UCSD-AML1 (cell line): ENCODE data around the gene CRYBA1.
A peak's percentile ranks its signal among the peaks of the same experiment; 100 is the strongest.
"Not testable (repeated sequence)": the region's sequence is repeated elsewhere in the genome, so short reads cannot be mapped to it uniquely, and the experiment has no call there.

Source experiments
- DNase-seq: peaks from one replicate; lab custom pipeline; 2025; ENCODE audit not compliant: unreplicated experiment; lab: John Stamatoyannopoulos, UW

CRYBA1 gene

GRCh38 chr17:29246628-29247027, at the start of gene CRYBA1:
Gene CRYBA1 (plus strand): TSS chr17:29246859. CDS start chr17:29246864, 5 bp downstream.
- no peak for DNase-seq

- DNase-seq: no peak
Observed at GRCh38 chr17:29197516-29198272, 49.0 kb upstream of the CRYBA1 start.

GRCh38 chr17:29204068-29204804, 42.4 kb upstream of the CRYBA1 start:
- not testable (repeated sequence) for DNase-seq

DNA sequence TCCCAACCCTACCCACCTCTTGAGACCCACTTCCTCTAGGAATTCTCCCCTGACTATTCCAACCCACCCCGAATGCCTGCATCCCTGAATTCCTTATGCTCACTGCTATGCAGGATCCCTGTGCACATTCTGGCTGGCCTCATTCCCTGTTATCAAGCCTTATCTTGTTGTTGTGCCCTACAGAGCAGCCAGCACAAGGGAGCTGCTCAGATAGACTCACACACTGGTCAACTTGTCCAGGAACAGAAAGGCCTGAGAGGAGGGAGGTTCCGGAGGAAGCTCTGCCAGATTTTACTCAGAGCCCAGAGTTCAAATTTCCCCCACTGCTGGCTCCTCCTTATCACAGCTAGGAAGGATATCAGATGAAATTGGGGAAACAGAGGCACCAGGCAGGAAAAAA, 41.6 kb upstream of the CRYBA1 start:
- DNase-seq: no peak

DNA sequence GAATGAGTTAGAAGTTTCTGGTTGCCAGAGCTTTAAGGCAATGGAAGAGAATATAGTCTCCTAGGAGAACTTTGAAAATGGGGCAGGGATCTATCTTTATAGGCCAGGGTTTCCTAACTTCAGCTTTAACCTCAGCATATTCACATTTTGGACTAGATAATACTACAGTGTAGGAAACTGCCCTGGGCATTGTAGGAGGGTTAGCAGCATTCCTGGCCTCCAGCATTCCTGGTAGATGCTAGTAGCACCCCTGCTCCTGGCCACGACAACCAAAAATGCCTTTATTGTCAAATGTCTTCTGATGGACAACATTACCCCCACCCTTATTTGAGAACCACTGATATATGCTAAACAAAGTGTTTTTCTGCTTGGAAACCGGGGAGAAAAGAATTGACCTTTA, 38.7 kb upstream of the CRYBA1 start:
- no peak for DNase-seq

- DNase-seq: no peak
Observed at GRCh38 chr17:29209073-29209472, 37.6 kb upstream of the CRYBA1 start.

DNA sequence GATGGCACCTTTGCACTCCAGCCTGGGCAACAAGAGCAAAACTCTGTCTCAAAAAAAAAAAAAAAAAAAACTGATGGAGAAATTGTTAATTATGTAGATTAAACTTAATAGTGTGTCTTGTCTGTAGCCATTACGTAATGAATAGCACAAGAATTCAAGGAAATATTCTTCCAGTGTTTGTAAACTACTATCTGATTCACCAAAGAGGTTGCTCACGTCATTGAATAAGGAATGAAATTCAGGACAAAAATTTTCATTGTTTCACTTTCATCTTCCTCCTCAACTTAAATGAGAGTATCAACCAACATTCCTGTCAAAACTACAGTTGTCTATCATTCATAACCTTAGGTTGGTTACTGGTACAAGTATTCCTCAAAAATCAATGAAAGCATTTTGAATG, 35.8 kb upstream of the CRYBA1 start:
- no peak for DNase-seq

- no peak for DNase-seq
Observed at GRCh38 chr17:29212094-29212631, 34.5 kb upstream of the CRYBA1 start.

DNA sequence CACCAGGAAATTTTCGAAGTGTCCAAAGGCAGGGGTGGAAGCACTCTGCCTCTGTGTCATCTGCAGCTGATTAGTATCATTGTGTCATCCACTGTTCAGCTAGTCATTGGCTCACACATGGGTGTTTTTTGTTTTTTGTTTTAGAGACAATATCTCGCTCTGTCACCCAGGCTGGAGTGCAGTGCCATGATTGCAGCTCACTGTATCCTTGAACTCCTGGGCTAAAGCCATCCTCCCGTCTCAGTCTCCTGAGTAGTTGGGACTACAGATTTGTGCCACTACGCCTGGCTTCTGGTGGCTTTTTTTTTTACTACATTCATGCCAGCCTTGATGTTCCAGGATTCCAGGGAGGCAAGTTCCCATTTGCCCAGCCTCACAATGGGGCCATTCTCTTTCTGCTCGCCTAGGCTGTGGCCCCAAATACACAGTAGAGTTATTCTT, 34.0 kb upstream of the CRYBA1 start:
- DNase-seq: no peak

DNA sequence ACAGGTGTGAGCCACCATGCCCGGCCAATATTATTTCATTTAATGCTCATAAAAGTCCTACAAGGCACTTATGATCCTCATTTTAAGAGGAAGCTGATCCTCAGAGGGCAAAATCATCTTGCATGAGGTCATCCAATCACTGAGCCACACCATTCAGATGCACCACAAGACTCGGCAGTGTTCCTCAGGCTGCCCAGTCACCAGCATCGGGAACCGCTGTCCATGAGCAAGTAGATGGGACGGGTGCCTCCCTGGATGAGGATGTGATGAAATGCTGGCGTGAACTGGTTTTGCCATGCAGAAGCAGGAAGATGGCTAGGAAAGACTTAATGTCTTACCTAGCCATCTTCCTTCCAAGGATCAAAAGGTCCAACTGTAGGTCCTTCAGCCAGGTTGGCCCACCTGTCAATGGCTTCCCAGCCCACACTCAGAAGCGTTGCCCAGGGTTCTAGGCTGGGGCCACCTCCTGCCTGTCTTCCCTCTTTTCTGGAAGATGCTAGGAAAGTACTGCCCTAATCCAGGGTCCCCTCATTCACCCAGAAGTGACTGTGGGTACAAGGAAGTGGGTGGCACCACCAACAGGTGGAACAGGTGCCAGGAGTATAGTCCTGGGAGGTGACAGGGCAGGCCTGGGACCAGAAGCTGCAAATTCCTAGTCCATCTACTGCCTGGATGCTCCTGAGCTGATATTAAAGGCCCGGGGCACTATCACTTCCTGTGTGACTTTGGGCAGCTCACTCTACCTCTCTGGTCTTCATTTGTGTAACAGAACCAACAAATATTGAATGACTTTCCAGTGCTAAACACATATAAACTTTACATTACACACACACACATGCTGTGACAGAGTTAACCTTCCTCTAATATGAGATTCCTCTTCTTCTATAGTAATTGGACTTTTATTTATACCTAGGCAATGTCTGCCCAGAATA, 32.2 kb upstream of the CRYBA1 start:
- DNase-seq: no peak

DNA sequence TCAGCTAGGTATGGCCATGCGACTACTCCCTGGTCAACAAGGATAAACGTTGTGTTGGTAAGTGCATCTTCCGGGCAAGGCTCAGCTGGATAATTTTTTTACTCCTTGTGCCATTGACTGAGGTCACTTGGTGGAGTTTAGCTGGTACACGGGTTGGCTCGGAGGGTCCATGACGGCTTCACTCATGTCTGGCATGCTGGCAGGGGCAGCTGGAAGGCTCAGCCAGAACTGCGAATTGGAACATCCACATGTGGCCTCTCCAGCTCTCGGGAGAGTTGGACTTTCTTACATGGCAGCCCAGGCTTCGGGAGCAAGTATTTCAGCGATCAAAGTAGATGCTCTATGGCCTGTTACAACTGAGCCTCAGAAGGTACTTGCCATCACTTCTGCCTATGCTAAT, 31.5 kb upstream of the CRYBA1 start:
- no peak for DNase-seq

DNA sequence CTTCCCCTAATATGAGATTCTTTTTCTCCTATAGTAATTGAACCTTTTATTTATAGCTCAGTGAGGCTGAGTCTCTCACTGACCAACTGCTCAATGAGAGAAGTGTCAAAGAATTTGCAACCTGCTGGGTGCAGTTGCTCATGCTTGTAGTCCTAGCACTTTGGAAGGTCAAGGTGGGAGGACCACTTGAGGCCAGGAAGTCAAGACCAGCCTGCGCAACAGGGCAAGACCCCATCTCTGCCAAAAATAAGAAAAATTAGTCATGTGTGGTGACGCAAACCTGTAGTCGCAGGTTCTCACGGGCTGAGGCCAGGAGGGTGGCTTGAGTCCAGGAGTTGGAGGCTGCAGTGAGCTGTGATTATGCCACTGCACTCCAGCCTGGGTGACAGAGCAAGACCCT, 30.9 kb upstream of the CRYBA1 start:
- no peak for DNase-seq

GRCh38 chr17:29216181-29216580, 30.5 kb upstream of the CRYBA1 start:
- no peak for DNase-seq

GRCh38 chr17:29216856-29217255, 29.8 kb upstream of the CRYBA1 start:
- DNase-seq: no peak

DNA sequence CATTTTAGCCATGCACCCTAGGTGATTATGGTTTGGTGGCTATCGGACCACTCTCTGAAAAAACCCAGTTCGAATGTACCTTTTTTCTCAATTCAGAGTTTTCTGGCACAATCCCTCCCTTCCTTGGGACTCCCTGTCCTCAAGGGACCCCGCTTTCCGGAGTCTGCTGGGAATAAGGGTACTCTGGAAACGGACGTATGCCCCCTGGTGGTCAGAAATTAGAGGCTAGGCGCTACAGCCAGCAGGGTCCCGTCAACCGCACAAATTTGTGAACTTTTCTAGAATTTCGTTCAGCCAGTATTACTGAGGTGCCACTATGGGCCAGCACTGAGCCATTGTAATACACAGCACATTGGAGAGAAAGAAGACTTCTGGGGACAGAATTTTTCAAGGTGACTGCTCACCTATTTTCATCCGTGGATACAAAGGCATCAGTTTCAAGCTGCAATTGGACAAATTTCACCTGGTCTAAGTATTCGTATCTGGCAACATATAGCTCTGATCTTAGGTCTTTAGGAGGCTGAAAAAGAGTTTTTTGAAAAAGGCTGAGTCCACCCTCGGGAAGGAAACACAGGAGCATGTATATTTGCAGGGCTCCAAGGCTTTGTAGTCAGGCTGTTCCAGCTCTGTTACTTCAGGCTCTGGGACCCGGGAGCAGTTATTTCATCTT, 27.1 kb upstream of the CRYBA1 start:
- DNase-seq: peak; percentile 70

- not testable (repeated sequence) for DNase-seq
Observed at GRCh38 chr17:29221338-29221737, 25.3 kb upstream of the CRYBA1 start.

DNA sequence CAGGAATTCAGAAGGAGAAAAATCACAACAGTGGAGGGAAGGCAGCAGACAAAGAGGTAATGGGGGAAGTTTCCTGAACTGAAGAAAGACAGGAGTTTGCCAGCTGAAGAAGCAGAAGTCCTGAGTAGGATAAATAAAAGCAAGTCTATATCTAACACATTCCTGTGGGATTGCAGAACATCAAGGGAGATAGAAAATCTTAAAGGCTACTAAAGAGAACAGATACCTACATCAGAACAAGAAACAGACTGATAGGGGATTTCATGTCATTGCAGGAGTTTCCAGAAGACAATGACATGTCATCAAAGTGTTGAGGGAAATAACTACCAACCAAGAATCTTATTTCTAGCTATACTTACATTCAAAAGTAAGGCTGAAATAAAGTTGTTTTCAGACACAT, 21.3 kb upstream of the CRYBA1 start:
- DNase-seq: no peak

DNA sequence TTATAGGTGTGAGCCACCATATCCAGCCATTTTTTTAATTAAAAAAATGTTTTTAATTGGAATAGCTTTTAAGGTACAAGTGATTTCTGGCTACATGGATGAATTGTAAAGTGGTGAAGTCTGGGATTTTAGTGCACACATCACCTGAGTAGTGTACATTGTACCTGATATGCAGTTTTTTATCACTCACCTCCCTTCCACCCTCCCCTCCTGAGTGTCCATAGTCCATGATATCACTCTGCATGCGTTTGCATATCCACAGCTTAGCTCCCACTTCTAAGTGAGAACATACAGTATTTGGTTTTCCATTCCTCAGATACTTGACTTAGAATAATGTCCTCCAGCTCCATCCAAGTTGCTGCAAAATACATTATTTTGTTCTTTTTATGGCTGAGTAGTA, 13.4 kb upstream of the CRYBA1 start:
- DNase-seq: no peak

DNA sequence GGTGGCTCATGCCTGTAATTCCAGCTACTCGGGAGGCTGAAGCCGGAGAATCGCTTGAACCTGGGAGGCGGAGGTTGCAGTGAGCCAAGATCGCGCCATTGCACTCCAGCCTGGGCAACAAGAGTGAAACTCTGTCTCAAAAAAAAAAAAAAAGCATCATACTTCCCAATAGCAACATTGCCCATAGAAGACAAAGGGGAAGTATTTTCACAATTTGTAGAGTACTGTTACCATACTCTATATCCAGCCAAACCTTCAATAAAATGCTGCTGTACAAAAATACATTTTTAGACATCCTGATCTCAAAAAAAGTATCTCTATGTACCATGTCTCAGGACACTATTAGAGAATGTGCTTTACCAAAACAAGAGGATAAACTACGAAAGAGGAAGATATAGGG, 11.7 kb upstream of the CRYBA1 start:
- not testable (repeated sequence) for DNase-seq

DNA sequence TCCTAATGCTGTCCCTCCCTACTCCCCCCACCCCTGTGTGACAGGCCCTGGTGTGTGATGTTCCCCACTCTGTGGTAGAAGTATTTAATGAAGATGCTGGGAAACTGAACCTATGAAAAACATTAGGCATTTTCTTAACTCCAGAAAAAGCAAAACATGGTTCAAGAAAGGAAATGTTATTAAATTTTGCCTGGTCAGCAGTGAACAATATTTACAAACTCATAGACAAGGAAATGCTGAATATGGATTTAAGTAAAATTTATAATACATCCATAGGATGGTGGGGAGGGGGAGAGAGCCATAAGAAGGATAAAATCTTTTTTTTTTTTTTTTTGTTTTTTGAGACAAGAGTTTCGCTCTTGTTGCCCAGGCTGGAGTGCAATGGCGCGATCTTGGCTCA, 10.8 kb upstream of the CRYBA1 start:
- no peak for DNase-seq
